A549 (cell line): Measurements from ENCODE around the gene ZSCAN10. TPM values are rescaled to one million over a fixed set of nuclear protein-coding genes. Genes with fewer than 3 reads are reported as not detected.
A peak's percentile ranks its signal among the peaks of the same experiment; 100 is the strongest.

Experiments
- ATAC-seq, 2 experiments: fragments of 200-7000 bp in 1 of 2; fragments of >200 bp in 1 of 2; cut with Nextera tagmentation in 1 of 2; cut with Tn5 transposase in 1 of 2; 3 replicates each; pipeline versions ENCODE4 v1.8.0 to v1.9.1; 2018 to 2020; ENCODE audit warnings: mild to moderate bottlenecking in 1 of 2, moderate library complexity in 1 of 2
- CTCF ChIA-PET: fragments of 300-600 bp; sonication (Branson Sonifier 250); formaldehyde crosslinking; extraction: SDS; loops from one replicate; lab custom pipeline; 2021; ENCODE audit warnings: antibody characterized with exemption, inconsistent platforms; lab: Yijun Ruan, JAX
- POLR2A ChIA-PET: fragments of 350-600 bp; formaldehyde crosslinking; extraction: SDS; loops from one replicate; lab custom pipeline; 2021; ENCODE audit warnings: antibody characterized with exemption, inconsistent platforms; lab: Yijun Ruan, JAX
- DNase-seq, 2 experiments: peaks; one replicate each; pipeline versions ENCODE4 v3.0.0 to v3.0.0-alpha.2; 2011 to 2016; ENCODE audit warnings: low read depth in 1 of 2, low spot score in 1 of 2
- FAIRE-seq: peaks from 2 replicates; lab custom pipeline; 2011; peaks lifted over from hg19 to GRCh38; lab: Jason Lieb, UNC
- H3K27ac ChIP-seq, 2 experiments: fragments of >200 bp; sonication (Bioruptor Twin); formaldehyde crosslinking; 3 replicates each; pipeline ENCODE4 v1.5.1; 2016 to 2017
- H3K4me1 ChIP-seq: fragments of >200 bp; sonication (Bioruptor Twin); formaldehyde crosslinking; 3 replicates; pipeline ENCODE4 v1.6.1; 2016
- H3K4me2 ChIP-seq: fragments of >200 bp; sonication (Bioruptor Twin); formaldehyde crosslinking; 3 replicates; pipeline ENCODE4 v1.6.1; 2016
- H3K4me3 ChIP-seq: fragments of >200 bp; sonication (Bioruptor Twin); formaldehyde crosslinking; 3 replicates; pipeline ENCODE4 v1.5.1; 2016
- H3K9me3 ChIP-seq: fragments of >200 bp; sonication (Bioruptor Twin); formaldehyde crosslinking; 3 replicates; pipeline ENCODE4 v1.6.1; 2016
- ATOH8 ChIP-seq: fragments of 250-450 bp; sonication (Bioruptor Pico); IDR thresholded peaks from 2 replicates; pipeline ENCODE4 v1.5.0; 2020; ENCODE audit warnings: low read depth, mild to moderate bottlenecking, moderate library complexity
- E2F6 ChIP-seq: IDR thresholded peaks from 2 replicates; pipeline ENCODE4 v1.6.1; 2012; ENCODE audit warnings: low read depth, borderline replicate concordance
- EHF ChIP-seq: fragments of 250-450 bp; sonication (Bioruptor Pico); IDR thresholded peaks from 2 replicates; pipeline ENCODE4 v1.5.0; 2020; ENCODE audit warnings: mild to moderate bottlenecking
- HEYL ChIP-seq: fragments of 250-450 bp; sonication (Bioruptor Pico); IDR thresholded peaks from 2 replicates; pipeline ENCODE4 v1.8.0; 2021; ENCODE audit warnings: mild to moderate bottlenecking, moderate library complexity
- HOXB13 ChIP-seq: fragments of 250-450 bp; sonication (Bioruptor Pico); IDR thresholded peaks from 2 replicates; pipeline ENCODE4 v1.5.0; 2020; ENCODE audit warnings: low read depth, mild to moderate bottlenecking, moderate library complexity
- HOXB5 ChIP-seq: fragments of 250-450 bp; sonication (Bioruptor Pico); IDR thresholded peaks from 2 replicates; pipeline ENCODE4 v1.5.0; 2020; ENCODE audit warnings: mild to moderate bottlenecking, moderate library complexity
- JUN ChIP-seq, 2 experiments: fragments of >200 bp; sonication (Bioruptor Twin); formaldehyde crosslinking; IDR thresholded peaks; 2 replicates in 1 of 2; 3 replicates in 1 of 2; pipeline ENCODE4 v1.6.1; 2016 to 2017
- KDM5A ChIP-seq: fragments of 200-600 bp; sonication (generic); IDR thresholded peaks from 2 replicates; pipeline ENCODE4 v1.6.1; 2016; ENCODE audit warnings: antibody characterized with exemption, mild to moderate bottlenecking
- MAX ChIP-seq: IDR thresholded peaks from 2 replicates; pipeline ENCODE4 v1.6.1; 2012
- MAZ ChIP-seq: fragments of 150-350 bp; IDR thresholded peaks from 2 replicates; pipeline ENCODE4 v1.6.1; 2014; ENCODE audit warnings: antibody characterized with exemption, low read depth, low read length, borderline replicate concordance
- NFE2L2 ChIP-seq: fragments of 150-350 bp; conservative IDR thresholded peaks from 2 replicates; pipeline ENCODE4 v1.6.1; 2014; ENCODE audit warnings: low read length
- PHF8 ChIP-seq: fragments of 200-600 bp; sonication (generic); IDR thresholded peaks from 2 replicates; pipeline ENCODE4 v1.6.1; 2016; ENCODE audit warnings: low read depth, mild to moderate bottlenecking, antibody characterized with exemption, moderate library complexity, borderline replicate concordance
- POLR2A ChIP-seq: IDR thresholded peaks from 2 replicates; pipeline ENCODE4 v1.6.1; 2012; ENCODE audit warnings: mild to moderate bottlenecking, low read length
- POLR2AphosphoS2 ChIP-seq: conservative IDR thresholded peaks from 2 replicates; pipeline ENCODE4 v1.6.1; 2012; ENCODE audit warnings: low read length, improper control_type of control experiment, inconsistent platforms
- RNF2 ChIP-seq: fragments of 200-600 bp; sonication (generic); IDR thresholded peaks from 2 replicates; pipeline ENCODE4 v1.6.1; 2016; ENCODE audit warnings: low read depth, mild to moderate bottlenecking, antibody characterized with exemption, moderate library complexity, borderline replicate concordance
- TFCP2L1 ChIP-seq: fragments of 250-450 bp; sonication (Bioruptor Pico); IDR thresholded peaks from 2 replicates; pipeline ENCODE4 v1.5.0; 2021; ENCODE audit warnings: mild to moderate bottlenecking
- USF2 ChIP-seq: fragments of 450-650 bp; IDR thresholded peaks from 2 replicates; pipeline ENCODE4 v1.6.1; 2014; ENCODE audit warnings: antibody characterized with exemption
- WGBS: methylation state at CpG from one replicate; pipeline ENCODE4 v1.1.6; 2017; ENCODE audit errors: missing lambda C conversion rate; 5-methylcytosine and 5-hydroxymethylcytosine counted together
- polyA plus RNA-seq, 4 experiments: library from polyadenylated mRNA; depleted of rRNA in 3 of 4; stranded (reverse); fragments of >200 nt; fragmentation: RNase III in 1 of 4; extraction: RNeasy Plus Mini Kit Qiagen cat#74134 plus additional on column Dnase treatment in 1 of 4; gene quantifications; 2 replicates in 3 of 4; 3 replicates in 1 of 4; pipeline ENCODE4 v1.2.3, GENCODE V29; 2011 to 2017

Gene ZSCAN10
- polyA plus RNA-seq, 2 of the 4 experiments (the other 2 are of a cell fraction) = 0.08 TPM; not detected in 1

- TF ChIP-seq USF2 = no peak
- no peak for TF ChIP-seq MAZ
- no peak for TF ChIP-seq POLR2AphosphoS2
- TF ChIP-seq HEYL (CRISPR knock-in tag) = no peak
- TF ChIP-seq TFCP2L1 (CRISPR knock-in tag) = no peak
These were observed 28.7 kb upstream of the ZSCAN10 start (continued) for GRCh38 chr16:3127745-3128144.

- H3K4me2 ChIP-seq = peak overlapping the region; percentile 81
- CTCF ChIA-PET = interaction anchor here (0.6 to 11.1 kb wide), 7 partner anchors 10 to 564 kb away, joined by 3 to 186 read pairs (median 4); partner anchors contain the start of genes IL32 and ZNF213
- under 1% methylated on average over 31 of the region's 72 CpGs for WGBS
- DNase-seq (peak; percentile 81 to 92), ATAC-seq (peak; percentile 92 to 94), FAIRE-seq (no peak)
- TF ChIP-seq JUN (IDR thresholded peaks at IDR 0.05) (peak; percentile 24 to 27; a peak in 1 of 5 replicates), PHF8 (peak; percentile 32; the same call in 1 of the 2 replicates), KDM5A (peak; percentile 68; the same call in 1 of the 2 replicates), HOXB13 (CRISPR knock-in tag) (no peak), MAX (peak; percentile 45; the same call in 1 of the 2 replicates), E2F6 (no peak), POLR2A (peak; percentile 68)
- no peaks in the 10 kb centered on the region for H3K9me3 ChIP-seq
- peak overlapping the region; percentile 88 for H3K4me3 ChIP-seq
- POLR2A ChIA-PET = interaction anchor here (0.7 to 1.0 kb wide), 2 partner anchors 11 to 18 kb away, joined by 4 read pairs; partner anchors contain the start of gene ZNF213
- peak overlapping the region; percentile 82 to 86 for H3K27ac ChIP-seq
- peaks cover 12% of the 10 kb centered on the region; the same call in 1 of the 3 replicates for H3K4me1 ChIP-seq
These were observed 25.1 kb upstream of the ZSCAN10 start for GRCh38 chr16:3123986-3124886.

GRCh38 chr16:3122926-3123570 is 24.0 kb upstream of the ZSCAN10 start:
- ChIA-PET POLR2A (interaction anchor here (0.9 kb wide), 2 partner anchors 12 to 17 kb away, joined by 3 to 5 read pairs; partner anchors contain the start of gene ZNF213), CTCF (interaction anchor here (1.1 to 7.2 kb wide), 5 partner anchors 10 to 92 kb away, joined by 4 to 45 read pairs (median 9); partner anchors contain the start of genes ZNF205 and ZNF213)
- no peak for ATAC-seq
- peak overlapping the region; percentile 81 for H3K4me2 ChIP-seq
- no peak for FAIRE-seq
- H3K4me1 ChIP-seq = peaks cover 8% of the 10 kb centered on the region; the same call in 1 of the 3 replicates
- H3K27ac ChIP-seq = no peak overlapping the region
- H3K9me3 ChIP-seq = no peaks in the 10 kb centered on the region
- H3K4me3 ChIP-seq = no peak overlapping the region; the same call in 2 of the 3 replicates
- TF ChIP-seq RNF2 (no peak), NFE2L2 (no peak), HOXB13 (CRISPR knock-in tag) (no peak), ATOH8 (CRISPR knock-in tag) (no peak), HOXB5 (CRISPR knock-in tag) (no peak), EHF (CRISPR knock-in tag) (no peak)
- no peak for DNase-seq
- WGBS = 50% methylated on average over 8 of the region's 8 CpGs
